Fibroblast of skin of back (primary cell): ENCODE measurements around the gene PRKCA.
"Not testable (repeated sequence)": the region's sequence is repeated elsewhere in the genome, so short reads cannot be mapped to it uniquely, and the experiment has no call there.

ENCODE experiments used
- DNase-seq: peaks from one replicate; pipeline ENCODE4 v3.0.0-alpha.2; 2013

PRKCA gene

DNA sequence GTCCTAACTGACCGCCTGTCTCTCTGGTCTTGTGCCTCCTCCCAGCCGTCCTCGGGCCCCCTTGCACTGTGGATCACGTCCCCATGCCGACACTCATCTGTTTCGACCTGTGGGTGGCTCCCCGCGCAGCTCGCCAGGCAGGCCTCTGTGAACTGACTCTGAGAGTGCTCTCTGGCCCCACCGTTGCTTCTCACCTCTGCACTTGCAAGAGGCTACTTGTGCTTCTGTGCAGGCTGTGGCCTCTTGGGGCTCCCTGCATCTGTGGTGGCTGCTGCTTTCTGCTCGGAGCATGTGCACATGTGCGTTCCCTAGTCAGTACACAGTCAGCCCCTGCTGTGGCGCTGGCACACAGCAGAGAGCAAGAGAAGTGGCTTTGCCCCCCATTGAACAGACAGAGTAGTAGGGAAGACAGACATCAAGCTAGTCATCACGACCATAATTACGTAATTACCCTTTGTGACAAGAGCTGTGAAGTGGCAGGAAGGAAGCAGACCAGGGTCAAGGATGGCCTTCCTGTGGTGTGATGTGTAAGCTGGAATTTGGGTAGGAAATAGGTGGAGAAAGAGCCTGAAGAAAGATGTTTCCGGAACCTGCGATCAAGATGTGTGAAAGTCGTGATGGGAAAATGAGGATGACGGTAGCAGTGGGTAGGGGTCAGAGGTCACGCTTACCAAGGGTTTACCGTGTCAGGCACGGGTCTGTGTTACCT is 276.5 kb downstream of the PRKCA start:
- DNase-seq, result no peak

- peak; percentile 20 for DNase-seq
Measured at GRCh38 chr17:66579556-66579955, 277.1 kb downstream of the PRKCA start.

DNA sequence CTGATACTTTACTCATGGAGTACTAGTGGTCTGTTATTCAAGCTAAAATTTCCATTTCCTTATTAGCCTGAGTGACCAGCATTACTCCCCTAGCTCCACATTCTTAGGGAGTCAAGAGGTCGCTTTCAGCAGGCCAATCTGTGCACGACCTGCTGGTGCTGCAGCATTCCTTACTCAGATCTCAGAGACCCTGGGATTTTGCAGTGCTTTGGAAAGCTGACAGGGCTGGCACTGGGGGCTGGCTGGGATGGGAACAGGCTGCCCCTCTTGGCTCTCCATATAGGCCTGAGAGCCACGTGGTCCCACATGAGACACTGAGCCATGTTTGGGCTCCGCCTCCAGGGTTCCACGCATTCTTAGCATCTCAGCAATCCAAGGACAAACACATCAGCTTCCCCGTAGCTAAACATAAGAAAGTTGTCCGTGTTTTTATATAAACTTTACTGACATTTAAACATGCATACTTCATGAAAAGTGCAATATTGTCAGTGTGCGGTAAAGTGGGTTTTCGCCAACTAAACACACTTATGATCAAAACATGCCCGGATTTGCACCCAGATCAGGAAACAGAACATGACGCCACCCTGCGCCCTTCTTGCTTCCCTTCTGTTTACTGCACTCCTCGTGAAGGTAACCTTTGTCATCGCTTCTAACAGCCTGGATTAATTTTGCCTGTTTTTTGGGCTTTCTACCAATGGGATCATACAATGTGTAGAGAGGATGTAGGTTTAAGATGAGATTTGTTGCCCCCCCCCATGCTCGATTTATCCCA is 278.0 kb downstream of the PRKCA start:
- peak; percentile 75 for DNase-seq

- DNase-seq, result no peak
Measured at GRCh38 chr17:66580956-66581391, 278.6 kb downstream of the PRKCA start.

GRCh38 chr17:66582373-66583111 is 280.1 kb downstream of the PRKCA start:
- DNase-seq, result no peak

DNA sequence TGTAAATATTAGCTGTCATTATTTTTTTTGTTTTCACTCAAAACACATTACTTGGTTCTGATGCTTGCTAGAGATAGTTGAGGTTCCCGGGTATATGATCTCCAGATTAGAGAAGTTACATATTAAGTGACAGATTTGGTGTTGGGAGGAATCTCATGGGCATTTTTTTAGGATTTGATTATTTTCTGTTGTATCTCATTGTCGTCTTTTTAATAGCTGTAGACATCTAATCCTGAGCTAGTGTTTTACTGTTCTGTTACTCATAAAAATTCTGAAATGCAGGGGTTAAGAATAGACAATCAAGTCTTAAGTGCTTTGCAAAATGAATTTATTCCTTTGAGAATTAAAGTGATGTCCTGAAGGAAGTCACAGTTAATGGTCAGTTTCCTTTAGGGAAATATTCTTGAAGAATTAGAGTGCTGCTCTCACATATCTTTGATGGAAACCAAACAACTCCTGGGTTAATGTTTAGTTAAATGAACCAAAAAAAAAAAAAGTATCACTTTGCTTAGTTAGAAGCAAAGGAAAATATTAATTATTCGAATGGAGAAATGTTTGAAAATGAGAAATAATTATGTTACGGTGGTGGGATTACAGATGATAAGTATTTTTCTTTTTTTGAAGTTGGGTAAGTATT is 280.8 kb downstream of the PRKCA start:
- DNase-seq, result no peak

GRCh38 chr17:66584927-66585326 is 282.5 kb downstream of the PRKCA start:
- no peak for DNase-seq

DNA sequence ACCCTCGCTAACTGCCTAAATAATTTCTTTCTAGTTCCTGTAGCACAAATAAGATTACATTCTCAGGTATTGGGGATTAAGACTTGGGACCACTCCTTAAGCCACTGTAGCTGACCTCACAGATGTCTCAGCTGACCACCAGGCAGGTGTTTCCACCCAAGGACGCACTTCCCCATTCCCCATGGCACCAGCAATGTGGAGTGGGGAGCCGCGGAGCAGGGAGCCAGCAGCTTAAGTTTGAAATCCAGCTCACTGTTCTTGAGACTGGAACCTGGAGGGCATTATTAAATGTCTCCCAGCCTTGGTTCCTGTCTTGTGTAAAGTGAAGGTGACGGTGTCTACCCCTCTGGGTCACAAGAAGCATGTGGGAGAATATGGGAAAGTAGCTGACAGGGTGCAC is 283.1 kb downstream of the PRKCA start:
- no peak for DNase-seq

DNA sequence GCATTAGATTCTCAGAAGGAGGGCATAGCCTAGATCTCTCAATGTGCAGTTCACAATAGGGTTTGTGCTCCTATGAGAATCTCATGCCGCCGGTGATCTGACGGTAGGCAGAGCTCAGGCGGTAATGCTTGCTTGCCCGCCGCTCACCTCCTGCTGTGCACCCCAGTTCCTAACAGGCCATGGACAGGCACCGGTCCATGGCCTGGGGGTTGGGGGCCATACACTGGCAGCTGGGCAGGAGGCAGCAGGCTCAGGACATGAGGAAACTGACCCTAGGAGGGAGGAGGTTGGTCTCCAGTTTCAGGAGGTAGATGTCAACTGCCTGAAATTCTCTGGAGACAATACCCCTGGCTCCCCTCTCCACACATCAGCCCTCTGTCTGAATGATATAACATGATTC is 287.5 kb downstream of the PRKCA start:
- DNase-seq, result no peak

DNA sequence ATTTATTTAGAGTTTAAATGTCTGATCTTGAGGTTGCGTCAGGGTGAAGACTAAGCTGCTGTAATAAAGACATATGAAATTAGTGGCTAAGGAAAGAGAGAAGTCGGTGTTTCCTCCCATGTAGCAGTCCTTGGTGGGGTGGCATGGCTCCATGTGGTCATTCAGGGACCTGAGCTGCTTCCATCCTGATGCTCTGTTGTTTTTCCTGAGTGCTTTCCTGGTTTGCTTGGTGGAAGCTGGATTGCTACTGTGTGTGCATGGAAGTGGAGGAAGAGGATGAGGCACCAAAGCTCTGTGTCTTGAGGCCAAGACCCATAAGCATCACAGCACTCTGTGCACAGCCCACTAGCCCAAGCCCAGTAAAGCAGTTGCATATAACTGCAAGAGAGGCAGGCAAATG is 290.7 kb downstream of the PRKCA start:
- no peak for DNase-seq

DNA sequence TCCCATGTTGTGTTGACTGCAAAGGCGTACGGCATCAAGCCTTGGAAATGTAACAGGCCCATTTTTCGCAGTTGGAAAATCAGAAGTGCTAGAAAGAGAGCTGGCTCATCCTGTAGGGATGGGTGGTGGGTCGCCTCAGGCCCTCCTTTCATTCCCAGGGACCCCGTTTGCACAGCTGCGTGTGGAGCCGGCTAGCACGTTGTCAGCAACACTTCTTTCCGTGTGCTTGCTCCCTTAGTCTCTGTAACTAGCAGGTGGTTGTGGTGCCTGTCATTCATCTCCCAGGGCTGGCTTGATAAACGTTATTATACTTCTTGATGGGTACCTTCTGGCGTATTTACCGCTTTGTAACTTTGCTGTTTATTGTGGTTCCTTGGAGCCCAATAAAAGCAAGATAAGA is 293.5 kb downstream of the PRKCA start:
- DNase-seq, result no peak

GRCh38 chr17:66602659-66603384 is 300.4 kb downstream of the PRKCA start:
- peak; percentile 45 for DNase-seq

DNA sequence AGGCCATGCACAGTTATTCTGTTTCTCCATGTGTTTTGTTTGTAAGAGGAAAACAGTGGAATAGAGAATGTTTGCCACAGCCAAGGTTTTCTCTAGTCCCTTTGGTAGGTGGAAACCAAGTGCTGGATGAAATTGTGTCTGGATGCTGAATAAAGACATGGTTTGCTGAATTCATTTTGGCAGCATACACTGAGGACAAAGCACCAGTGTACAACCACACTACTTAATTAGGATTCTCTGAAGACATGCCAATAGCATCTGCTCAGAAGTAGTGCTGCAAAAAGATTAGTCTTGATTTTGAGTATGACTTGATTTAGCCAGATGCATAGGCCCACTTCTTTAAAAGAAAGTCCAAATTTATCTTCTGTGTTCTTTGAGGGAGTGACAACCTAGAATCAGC is 302.0 kb downstream of the PRKCA start:
- DNase-seq, result no peak

DNA sequence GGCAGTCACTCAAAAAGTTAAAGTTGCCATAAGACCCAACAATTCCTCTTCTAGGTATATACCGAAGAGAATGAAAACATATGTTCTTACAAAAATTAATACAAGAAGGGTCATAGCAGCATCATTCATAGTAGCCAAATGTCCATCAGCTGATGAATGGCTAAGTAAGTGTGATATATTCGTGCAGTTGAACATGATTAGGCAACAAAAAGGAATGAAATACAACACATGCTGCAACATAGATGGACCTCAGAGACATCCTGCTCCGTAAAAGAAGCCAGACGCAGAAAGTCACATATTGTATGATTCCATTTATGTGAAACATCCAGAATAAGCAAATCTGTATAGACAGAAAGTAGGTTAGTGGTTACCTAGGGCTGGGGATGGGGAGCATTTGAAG is 303.1 kb downstream of the PRKCA start:
- DNase-seq, result no peak

DNA sequence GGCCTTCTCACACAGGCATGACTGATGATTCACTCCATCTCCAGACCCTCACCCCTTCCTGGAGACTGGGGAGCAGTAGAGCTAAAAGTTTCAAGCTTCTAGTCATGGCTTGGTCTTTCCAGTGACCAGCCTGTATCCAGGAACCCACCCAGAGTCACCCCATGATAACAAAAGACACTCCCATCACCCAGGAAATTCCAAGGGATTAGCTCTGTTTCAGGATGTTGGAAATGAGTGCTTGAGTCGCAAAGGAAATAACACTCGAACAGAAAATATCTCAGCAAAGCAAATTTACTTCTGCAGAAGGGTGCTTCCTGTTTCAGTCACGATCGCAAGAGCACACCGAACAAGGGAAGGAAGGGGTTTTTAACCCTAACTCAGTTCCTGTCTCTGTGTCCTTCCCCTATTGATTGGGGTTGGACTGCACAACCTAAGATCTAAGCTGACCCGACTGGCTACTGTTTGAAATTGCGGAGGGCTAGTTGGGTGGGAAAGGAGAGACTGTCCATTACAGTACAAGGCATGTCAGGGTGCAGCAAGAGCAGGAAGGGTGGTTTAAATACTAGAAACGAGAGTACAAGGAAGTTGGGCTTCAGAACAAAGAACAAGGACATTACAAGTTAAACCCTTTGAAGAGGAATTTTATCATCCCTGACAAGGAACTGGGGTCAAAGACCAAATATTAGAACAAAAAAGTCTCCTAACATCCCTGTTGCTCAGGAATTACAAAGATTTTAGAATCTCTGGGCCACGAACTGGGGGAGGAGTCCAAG is 308.1 kb downstream of the PRKCA start:
- peak; percentile 63 for DNase-seq

DNA sequence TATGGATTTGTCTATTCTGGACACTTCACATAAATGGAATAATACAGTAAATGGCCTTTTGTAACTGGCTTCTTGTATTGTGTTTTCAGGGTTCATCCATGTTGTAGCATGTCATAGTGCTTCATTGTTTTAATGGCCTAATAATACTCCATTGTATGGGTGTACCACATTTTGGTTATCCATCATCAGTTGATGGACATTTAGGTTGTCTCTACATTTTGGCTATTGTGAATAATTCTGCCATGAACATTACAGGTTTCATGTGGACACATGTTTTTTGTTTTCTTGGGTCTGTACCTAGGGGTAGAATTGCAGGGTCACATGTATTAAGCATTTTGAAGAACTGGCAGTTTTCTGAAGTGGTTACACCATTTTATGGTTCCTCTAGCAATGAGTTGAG is 309.0 kb downstream of the PRKCA start:
- DNase-seq, result no peak

DNA sequence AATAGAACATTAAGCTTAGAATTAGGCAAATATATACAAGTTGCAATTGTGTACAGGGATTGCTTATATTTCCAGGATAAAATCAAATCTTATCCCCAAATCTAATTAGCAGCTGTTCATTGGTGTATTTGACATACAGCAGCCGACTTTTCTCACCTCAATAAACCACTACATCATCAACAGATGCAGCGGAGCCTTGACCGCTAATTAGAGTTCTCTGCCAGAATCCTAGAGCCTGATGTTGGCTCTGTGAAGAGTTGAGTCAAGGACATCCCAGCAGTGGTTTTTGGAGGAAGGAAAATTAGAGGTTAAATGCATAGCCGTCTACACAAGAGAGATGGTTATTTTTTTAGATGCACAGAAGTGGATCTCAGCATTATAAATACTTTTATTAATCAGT is 310.6 kb downstream of the PRKCA start:
- DNase-seq, result no peak

GRCh38 chr17:66614469-66614868 is 312.1 kb downstream of the PRKCA start:
- DNase-seq, result no peak

DNA sequence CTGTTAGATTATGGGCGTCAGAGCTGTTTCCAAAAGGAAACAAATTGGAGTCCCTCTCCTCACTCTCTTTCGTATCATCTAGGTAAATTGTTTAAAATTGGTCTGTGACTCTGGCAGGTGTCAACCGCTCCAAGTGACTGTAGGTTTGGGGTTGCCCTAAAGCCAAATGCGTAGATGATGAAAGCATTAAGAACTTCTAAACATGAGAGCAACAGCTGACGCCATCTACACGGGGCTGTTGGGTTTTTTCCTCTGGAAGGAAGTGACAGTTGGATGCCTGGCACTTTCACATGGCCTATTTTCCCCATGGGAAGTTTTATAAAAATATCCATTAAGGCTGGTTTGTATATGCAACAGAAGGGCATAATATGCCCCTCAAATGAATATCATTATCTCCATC is 316.8 kb downstream of the PRKCA start:
- DNase-seq, result no peak

DNA sequence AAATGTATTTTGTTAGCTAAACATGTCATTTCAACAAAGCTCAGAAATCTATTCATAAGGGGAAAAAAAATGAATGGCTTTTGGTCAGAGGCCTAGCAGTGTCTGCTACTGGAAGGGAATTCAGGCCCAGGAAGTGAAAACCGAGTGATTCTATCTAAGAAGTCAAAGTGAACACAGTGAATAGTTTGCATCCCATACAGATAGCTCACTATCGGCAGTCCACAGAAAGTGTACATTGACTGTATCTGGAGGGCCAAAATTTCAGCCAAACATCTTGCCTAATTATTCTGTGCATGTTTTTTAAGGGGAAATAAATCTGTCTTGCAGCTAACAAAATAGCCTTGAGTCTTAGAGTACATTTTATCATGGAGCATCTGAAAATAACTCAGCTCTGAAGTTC is 318.1 kb downstream of the PRKCA start:
- DNase-seq, result peak; percentile 24

DNA sequence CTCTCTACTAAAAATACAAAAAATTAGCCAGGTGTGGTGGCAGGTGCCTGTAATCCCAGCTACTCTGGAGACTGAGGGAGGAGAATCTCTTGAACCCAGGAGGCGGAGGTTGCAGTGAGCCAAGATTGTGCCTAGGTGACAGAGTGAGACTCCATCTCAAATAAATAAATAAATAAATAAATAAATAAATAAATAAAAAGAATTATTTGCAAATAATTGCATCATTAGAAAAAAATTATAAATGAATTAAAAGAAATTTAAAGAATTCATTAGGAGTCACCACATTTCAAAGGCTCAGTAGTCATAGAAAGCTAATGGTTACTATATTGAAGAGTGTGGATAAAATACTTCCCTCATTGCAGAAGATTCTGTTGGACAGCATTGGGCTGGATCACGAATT is 322.2 kb downstream of the PRKCA start:
- not testable (repeated sequence) for DNase-seq
